ENCODE measurements around the gene AOPEP.
A peak's percentile ranks its signal among the peaks of the same experiment; 100 is the strongest.

The AOPEP gene

GRCh38 chr9:95118596-95118995 lies 392.1 kb downstream of the AOPEP start:
- Histone ChIP-seq H3K27ac (peak overlapping the region; percentile 9 to 68), H3K4me3 (no peak overlapping the region)
- no peak for DNase-seq (ENCODE audit: low spot score)
- no peak for TF ChIP-seq CTCF (IDR thresholded peaks at IDR 0.05)

- DNase-seq (ENCODE audit: low spot score), result peak; percentile 14
- Histone ChIP-seq H3K4me3 (no peak overlapping the region), H3K27ac (peak overlapping the region in 1 of 2 donors; percentile 17)
- TF ChIP-seq CTCF (IDR thresholded peaks at IDR 0.05), result no peak
These were observed 394.4 kb downstream of the AOPEP start for GRCh38 chr9:95120781-95121370.

- no peak overlapping the region for H3K4me3 ChIP-seq
- no peak for TF ChIP-seq CTCF (IDR thresholded peaks at IDR 0.05)
- DNase-seq (ENCODE audit: low spot score), result no peak
- peak overlapping the region in 1 of 2 donors; percentile 38 for H3K27ac ChIP-seq
These were observed 398.3 kb downstream of the AOPEP start for GRCh38 chr9:95124582-95125367.

DNA sequence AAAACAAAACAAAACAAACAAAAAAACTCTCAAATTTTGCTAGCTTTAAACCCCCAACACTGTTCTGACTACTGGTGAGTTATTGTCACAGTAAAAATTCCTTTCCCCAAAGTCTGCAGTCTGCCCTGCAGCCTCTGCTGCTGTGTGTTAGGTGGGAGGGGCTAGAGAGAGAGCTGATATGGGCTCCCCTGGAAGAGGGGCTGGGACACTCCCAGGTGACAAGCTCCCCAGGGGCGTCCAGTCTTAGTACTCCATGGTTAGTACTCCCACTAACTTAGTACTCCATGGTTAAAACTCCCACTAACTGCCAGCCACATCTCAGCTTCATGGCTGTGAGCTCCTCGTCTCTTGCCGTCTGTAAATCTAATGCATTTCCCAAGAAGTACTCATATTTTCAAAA lies 399.2 kb downstream of the AOPEP start:
- TF ChIP-seq CTCF (IDR thresholded peaks at IDR 0.05), result no peak
- peak overlapping the region in 1 of 2 donors; percentile 65 for H3K27ac ChIP-seq
- no peak overlapping the region for H3K4me3 ChIP-seq
- no peak for DNase-seq (ENCODE audit: low spot score)

- H3K4me3 ChIP-seq, result peak overlapping the region; percentile 63
- no peak for TF ChIP-seq CTCF (IDR thresholded peaks at IDR 0.05)
- peak; percentile 75 for DNase-seq (ENCODE audit: low spot score)
- H3K27ac ChIP-seq, result peak overlapping the region; percentile 66 to 74
These were observed 400.2 kb downstream of the AOPEP start for GRCh38 chr9:95126739-95127138.

GRCh38 chr9:95127249-95128176 lies 401.0 kb downstream of the AOPEP start:
- TF ChIP-seq CTCF (IDR thresholded peaks at IDR 0.05), result peak; percentile 91
- peak overlapping the region; percentile 66 to 74 for H3K27ac ChIP-seq
- H3K4me3 ChIP-seq, result peak overlapping the region; percentile 63
- DNase-seq (ENCODE audit: low spot score), result peak; percentile 90

Data from coronary artery (tissue), 2 donors.